ENCODE data around the gene ANKMY1. TPM values are rescaled to one million over a fixed set of nuclear protein-coding genes. Genes with fewer than 3 reads are reported as not detected.
A peak's percentile ranks its signal among the peaks of the same experiment; 100 is the strongest.

The ANKMY1 gene
- total RNA-seq, 1 experiment from 2014 or later, result 6.0 TPM

Small RNA genes within 50 kb of the gene (small RNA-seq; reads per million reads assigned to genes)
- gene MIR149, result 0.39 reads per million, percentile 44 among the genes with 10 or more reads in this experiment

Other genes starting within 250 kb of the ANKMY1 start
- 49.0 and 54.4 TPM in 2 replicates for gene GPC1, start 122.3 kb downstream of the ANKMY1 start, total RNA-seq (2014; rRNA removed; shearing (Covaris generic))
- gene DUSP28, start 2.4 kb upstream of the ANKMY1 start, total RNA-seq (2014; rRNA removed; shearing (Covaris generic)), result 3.6 and 4.9 TPM in 2 replicates
- 19.2 and 23.6 TPM in 2 replicates for gene RNPEPL1, start 10.5 kb upstream of the ANKMY1 start, total RNA-seq (2014; rRNA removed; shearing (Covaris generic))
- gene CAPN10, start 28.7 kb upstream of the ANKMY1 start, total RNA-seq (2014; rRNA removed; shearing (Covaris generic)), result 31.2 and 37.9 TPM in 2 replicates
- 0.05 TPM in 1 of 2 replicates, not detected in the other for gene GPR35, start 67.5 kb upstream of the ANKMY1 start, total RNA-seq (2014; rRNA removed; shearing (Covaris generic))
- gene AQP12B, start 124.9 kb upstream of the ANKMY1 start, total RNA-seq (2014; rRNA removed; shearing (Covaris generic)), result not detected in 2 replicates
- not detected in 2 replicates for gene AQP12A, start 133.9 kb upstream of the ANKMY1 start, total RNA-seq (2014; rRNA removed; shearing (Covaris generic))